Pons (tissue), 1 donor: ENCODE measurements around the gene OR6K2.
"Not testable (repeated sequence)": the region's sequence is repeated elsewhere in the genome, so short reads cannot be mapped to it uniquely, and the experiment has no call there.

ENCODE experiments used
- DNase-seq: peaks from one replicate; pipeline ENCODE4 v3.0.0-alpha.2; 2016; ENCODE audit warnings: low spot score

The OR6K2 gene

DNA sequence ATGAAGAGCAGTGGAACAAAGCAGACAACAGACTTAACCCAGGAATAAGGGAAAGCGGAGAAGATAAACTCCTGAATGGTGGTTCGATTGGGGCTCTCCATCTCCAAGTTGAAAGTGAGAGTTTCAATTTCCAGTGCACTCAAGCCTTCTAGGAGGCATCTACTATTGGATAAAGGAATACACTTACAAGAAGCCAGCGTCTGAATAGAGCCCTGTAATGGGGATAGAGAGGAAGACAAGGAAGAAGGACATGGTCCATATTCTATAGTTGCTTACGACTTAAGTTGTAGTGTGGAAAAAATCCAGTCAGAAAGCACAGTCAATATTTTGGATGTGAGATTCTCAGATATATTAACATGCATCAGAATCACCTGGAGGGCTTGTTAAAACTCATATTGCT lies at the start of gene OR6K2:
Gene OR6K2 (minus strand): TSS at position 101 of the 400 bp plus-strand sequence. CDS start 0 bp downstream, at position 101.
- DNase-seq = no peak

- DNase-seq = no peak
These were observed 35.4 kb upstream of the OR6K2 start for GRCh38 chr1:158735848-158736247.

DNA sequence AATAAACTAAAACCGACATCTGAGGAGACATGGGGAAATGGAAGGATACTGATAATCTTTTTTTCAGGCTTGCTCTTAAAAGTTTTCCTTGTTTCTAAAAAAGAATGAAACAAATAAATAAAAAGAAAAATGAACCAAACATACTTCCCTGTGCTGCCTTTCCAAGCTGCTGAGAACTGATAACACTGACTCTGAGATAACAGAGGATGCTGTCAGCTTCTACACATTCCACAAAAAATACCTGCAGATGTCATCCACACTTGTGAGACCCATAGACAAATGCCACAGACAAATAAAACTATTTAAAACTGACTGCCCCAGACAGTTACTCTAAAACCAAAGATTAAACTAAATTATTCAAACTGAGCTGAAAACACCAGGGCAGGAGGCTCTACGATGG lies 32.1 kb upstream of the OR6K2 start:
- DNase-seq = no peak

DNA sequence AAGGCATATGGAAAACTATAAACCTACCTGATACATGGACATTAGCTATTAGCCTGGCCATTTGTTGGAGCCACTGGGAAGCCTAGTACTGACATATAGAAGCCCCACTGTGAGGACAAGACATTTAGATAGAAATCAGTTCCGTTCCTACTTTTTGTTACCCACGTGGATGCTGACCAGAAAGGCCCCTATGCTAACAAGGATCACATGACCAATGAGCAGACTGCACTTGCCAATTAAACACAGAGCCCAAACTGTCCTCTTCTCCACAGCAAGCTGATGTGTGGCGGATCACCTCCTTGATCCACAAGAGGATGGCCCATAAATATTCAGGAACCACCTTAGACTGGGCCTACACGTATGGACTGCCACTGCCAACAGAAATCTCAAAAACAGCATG lies 31.3 kb upstream of the OR6K2 start:
- DNase-seq = no peak

GRCh38 chr1:158730453-158730852 lies 30.0 kb upstream of the OR6K2 start:
- no peak for DNase-seq

DNA sequence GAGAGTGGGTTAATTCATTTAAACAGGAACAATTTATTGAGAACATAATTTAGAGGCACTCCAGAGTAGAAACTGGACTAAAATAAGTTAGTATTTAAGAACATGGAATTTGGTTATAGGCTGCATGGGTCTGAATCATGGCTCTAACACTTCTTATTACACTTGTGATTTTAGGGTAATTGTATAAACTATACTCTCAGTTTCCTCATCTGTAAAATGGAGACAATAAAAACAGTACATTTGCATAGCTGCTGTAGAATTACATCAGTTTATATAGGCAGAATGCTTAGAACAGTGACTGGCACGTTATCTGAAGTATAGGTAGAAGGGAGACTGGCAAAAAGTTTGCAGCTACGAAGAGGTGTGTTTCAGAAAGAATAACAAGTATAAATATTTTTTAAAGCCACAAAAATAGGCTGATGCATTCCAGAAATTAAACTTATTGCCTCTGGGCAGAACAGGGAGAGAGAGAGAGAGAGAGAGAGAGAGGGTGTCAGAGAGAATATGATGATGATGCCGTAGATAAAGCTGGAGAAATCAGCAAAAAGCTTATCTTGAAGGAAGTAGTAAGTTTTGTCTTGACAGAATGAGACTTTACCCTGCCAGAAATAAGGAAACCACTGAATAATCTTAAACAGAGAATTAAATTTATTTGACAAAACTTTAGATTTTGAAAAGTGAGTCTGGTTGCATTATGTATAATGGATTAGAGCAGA lies 28.2 kb upstream of the OR6K2 start:
- no peak for DNase-seq

- no peak for DNase-seq
These were observed 24.0 kb upstream of the OR6K2 start for GRCh38 chr1:158724442-158724841.

- DNase-seq = no peak
These were observed 20.2 kb upstream of the OR6K2 start, which contains the start of gene OR6K3 for GRCh38 chr1:158720620-158721019. OR6K3 (minus strand) TSS chr1:158720720; CDS start chr1:158718115, 2,605 bp downstream.

DNA sequence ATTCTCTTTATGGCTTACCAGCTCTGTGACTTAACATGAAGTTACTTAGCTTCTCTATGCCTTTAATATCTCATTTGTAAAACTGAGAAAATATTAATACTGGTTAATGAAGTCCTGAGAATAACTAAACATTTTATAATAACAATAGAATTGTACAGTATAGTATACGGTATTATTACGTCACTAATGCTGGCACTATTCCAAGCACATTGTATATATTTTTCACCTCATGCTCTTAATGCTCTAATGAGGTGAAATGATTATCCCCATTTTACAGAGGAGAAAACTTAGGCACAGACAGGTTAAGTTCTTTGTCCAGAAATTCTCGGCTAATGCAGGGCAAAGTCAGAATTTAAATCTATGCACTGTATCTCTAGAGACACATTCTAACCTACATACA lies 19.2 kb upstream of the OR6K2 start:
- DNase-seq = no peak

DNA sequence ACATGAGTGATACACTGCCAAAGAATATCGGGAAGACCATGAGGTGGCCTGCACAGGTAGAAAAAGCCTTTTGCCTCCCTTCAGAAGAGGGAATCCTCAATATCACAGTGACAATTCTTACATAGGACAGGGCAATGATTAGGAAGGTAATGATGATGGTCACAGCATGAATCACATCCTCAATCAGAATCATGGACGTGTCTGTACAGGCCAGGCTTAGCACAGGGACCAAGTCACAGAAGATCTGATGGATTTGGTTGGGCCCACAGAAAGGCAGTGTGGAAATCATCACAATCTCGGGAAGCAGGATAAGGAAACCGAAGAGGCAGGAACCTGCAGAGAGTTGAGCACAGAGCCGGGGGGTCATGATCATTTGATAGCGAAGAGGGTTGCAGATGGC lies 16.9 kb upstream of the OR6K2 start:
- DNase-seq = no peak

- no peak for DNase-seq
These were observed 15.9 kb upstream of the OR6K2 start for GRCh38 chr1:158716335-158716734.

GRCh38 chr1:158714754-158715153 lies 14.3 kb upstream of the OR6K2 start:
- no peak for DNase-seq

GRCh38 chr1:158711098-158711497 lies 10.6 kb upstream of the OR6K2 start:
- DNase-seq = no peak

- DNase-seq = no peak
These were observed 5.6 kb upstream of the OR6K2 start for GRCh38 chr1:158706096-158706495.

GRCh38 chr1:158694596-158694995 lies 5.9 kb downstream of the OR6K2 start:
- no peak for DNase-seq

DNA sequence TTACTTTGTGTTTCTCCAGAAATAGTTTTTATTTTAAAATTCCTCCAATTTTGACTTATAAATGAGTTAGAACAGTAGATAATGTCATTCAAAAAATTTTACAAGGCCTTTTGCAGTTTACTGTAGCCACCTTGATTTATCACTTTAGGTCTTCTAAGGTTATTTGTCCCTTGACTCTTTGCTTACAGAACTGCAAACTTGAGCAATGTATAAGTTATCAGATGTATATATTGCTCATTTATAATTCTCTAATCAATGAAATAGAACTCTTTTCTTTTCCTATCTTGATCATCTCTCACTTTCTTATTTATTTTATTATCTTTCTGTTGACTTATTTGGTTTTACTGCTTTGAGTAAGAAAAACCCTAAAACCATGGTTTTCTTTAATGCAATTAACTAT lies 8.1 kb downstream of the OR6K2 start:
- DNase-seq = no peak

DNA sequence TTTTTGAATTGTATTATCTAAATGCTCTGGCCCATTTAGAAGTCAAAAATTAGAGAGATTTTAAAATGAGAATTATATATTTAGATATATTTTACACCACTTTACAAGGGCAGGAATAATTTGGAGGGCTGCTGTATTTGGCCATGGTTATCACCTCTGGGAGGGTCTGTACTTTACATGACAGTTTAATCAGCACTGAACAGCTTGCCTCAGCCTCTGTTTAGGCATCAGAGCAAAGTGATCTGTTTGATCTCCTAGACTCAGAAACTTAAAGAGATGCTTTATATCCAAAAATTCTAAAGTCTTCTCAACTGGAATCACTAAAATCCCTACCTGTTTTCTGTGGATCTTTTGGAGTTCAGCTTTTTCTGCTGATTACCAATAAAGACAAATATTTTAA lies 8.5 kb downstream of the OR6K2 start:
- DNase-seq = no peak

GRCh38 chr1:158691149-158691548 lies 9.3 kb downstream of the OR6K2 start:
- DNase-seq = not testable (repeated sequence)

GRCh38 chr1:158689875-158690274 lies 10.6 kb downstream of the OR6K2 start:
- DNase-seq = no peak

GRCh38 chr1:158689110-158689509 lies 11.3 kb downstream of the OR6K2 start:
- no peak for DNase-seq

DNA sequence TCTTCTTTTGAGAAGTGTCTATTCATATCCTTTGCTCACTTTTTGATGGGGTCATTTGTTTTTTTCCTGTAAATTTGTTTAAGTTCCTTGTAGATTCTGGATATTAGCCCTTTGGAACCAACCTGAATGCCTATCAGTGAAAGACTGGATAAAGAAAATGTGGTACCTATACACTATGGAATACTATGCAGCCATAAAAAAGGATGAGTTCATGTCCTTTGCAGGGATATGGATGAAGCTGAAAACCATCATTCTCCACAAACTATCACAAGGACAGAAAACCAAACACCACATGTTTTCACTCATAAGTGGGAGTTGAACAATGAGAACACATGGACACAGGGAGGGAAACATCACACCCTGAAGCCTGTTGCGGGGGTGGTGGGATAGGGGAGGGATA lies 12.1 kb downstream of the OR6K2 start:
- DNase-seq = not testable (repeated sequence)

- DNase-seq = no peak
These were observed 13.4 kb downstream of the OR6K2 start for GRCh38 chr1:158687037-158687436.

DNA sequence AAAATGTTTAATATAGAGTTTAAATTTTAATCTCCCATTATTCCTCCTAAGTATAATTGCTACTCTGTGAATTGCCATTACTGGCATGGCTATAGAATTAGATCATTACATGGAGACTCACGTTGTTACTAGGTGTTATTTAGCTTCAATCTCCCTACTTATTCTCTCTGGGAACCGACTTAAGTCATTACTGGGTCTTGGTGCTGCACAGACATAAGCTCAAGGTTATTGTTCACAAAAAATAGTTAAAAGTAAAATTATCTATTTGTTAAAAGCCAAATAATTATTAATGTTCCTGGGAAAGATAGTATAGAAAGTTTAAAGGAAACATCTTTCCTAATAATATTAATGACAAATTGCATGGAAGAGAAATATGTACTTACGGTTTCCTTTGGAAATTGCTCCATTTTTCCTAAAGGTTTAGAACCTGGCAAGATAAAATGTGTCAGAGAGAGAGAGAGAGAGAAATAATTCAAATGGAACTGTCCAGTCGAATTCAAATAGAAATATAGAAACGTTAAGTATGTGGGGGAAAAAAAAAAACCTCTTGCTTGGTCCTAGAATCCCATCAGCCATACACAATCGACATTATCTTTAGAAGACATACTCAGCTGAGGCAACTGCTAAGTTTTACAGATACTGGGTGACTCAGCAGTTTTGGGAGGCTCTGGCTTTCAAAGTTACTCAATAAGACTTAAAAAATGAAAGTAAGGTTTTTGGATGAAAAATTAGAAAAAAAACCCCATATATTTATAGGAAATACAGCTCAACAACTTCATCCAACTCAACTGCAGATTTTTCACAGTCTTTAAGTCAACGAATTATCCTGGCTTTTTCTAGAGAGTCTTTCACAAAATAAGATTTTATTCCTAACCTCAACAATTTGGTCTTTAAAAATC lies 14.1 kb downstream of the OR6K2 start, which contains the start of gene SPTA1:
Gene SPTA1 (minus strand): TSS at position 605 of the 899 bp plus-strand sequence. CDS start 198 bp downstream, at position 407.
- DNase-seq = no peak
